Trophoblast cell (in vitro differentiated cells and primary cell): Measurements from ENCODE around the gene PRKCE.
A peak's percentile ranks its signal among the peaks of the same experiment; 100 is the strongest.

Experiments used
- DNase-seq, 2 donors: peaks; one replicate each; pipeline ENCODE4 v3.0.0-alpha.2; 2016
- H2AFZ ChIP-seq: 2 replicates; pipeline ENCODE4 v1.6.1; 2013; ENCODE audit warnings: low read length, moderate library complexity, mild to moderate bottlenecking; ENCODE audit not compliant: insufficient read depth, poor library complexity
- H2AK5ac ChIP-seq: 2 replicates; pipeline ENCODE4 v1.6.1; 2013; ENCODE audit warnings: mild to moderate bottlenecking, low read length
- H2BK120ac ChIP-seq: 2 replicates; pipeline ENCODE4 v1.6.1; 2013; ENCODE audit warnings: low read length, mild to moderate bottlenecking, moderate library complexity; ENCODE audit not compliant: insufficient read depth, poor library complexity
- H2BK12ac ChIP-seq: 2 replicates; pipeline ENCODE4 v1.6.1; 2013; ENCODE audit warnings: mild to moderate bottlenecking, low read length, moderate library complexity
- H2BK5ac ChIP-seq: 2 replicates; pipeline ENCODE4 v1.6.1; 2013; ENCODE audit warnings: low read length, low read depth, moderate library complexity, mild to moderate bottlenecking; ENCODE audit not compliant: poor library complexity
- H3K14ac ChIP-seq: 2 replicates; pipeline ENCODE4 v1.6.1; 2013; ENCODE audit warnings: mild to moderate bottlenecking, low read length
- H3K18ac ChIP-seq: 2 replicates; pipeline ENCODE4 v1.6.1; 2013; ENCODE audit warnings: mild to moderate bottlenecking, low read length
- H3K23ac ChIP-seq: 2 replicates; pipeline ENCODE4 v1.6.1; 2013; ENCODE audit warnings: low read length
- H3K27ac ChIP-seq: 2 replicates; pipeline ENCODE4 v1.5.1; 2013; ENCODE audit warnings: low read depth, mild to moderate bottlenecking, inconsistent platforms, low read length, moderate library complexity
- H3K27me3 ChIP-seq: 2 replicates; pipeline ENCODE4 v1.6.1; 2013; ENCODE audit warnings: inconsistent platforms, mild to moderate bottlenecking, low read length, moderate library complexity; ENCODE audit not compliant: insufficient read depth
- H3K36me3 ChIP-seq, 2 experiments: 1 replicate in 1 of 2; 2 replicates in 1 of 2; pipeline ENCODE4 v1.6.1; 2013; ENCODE audit warnings: low read length in 2 of 2, mild to moderate bottlenecking in 2 of 2, moderate library complexity in 1 of 2; ENCODE audit not compliant: insufficient read depth in 2 of 2, control insufficient read depth in 1 of 2
- H3K4ac ChIP-seq: 2 replicates; pipeline ENCODE4 v1.6.1; 2013; ENCODE audit warnings: low read depth, mild to moderate bottlenecking, low read length, moderate library complexity
- H3K4me1 ChIP-seq, 2 experiments: 1 replicate in 1 of 2; 2 replicates in 1 of 2; pipeline ENCODE4 v1.6.1; 2013; ENCODE audit warnings: low read length in 2 of 2, mild to moderate bottlenecking in 2 of 2, moderate library complexity in 1 of 2; ENCODE audit not compliant: insufficient read depth in 2 of 2, control insufficient read depth in 1 of 2
- H3K4me2 ChIP-seq: 2 replicates; pipeline ENCODE4 v1.6.1; 2013; ENCODE audit warnings: inconsistent platforms, mild to moderate bottlenecking, low read length, moderate library complexity
- H3K4me3 ChIP-seq: 2 replicates; pipeline ENCODE4 v1.5.1; 2013; ENCODE audit warnings: mild to moderate bottlenecking, low read depth, low read length, inconsistent platforms
- H3K79me1 ChIP-seq: one replicate; pipeline ENCODE4 v1.6.1; 2013; ENCODE audit warnings: low read length
- H3K79me2 ChIP-seq: 2 replicates; pipeline ENCODE4 v1.6.1; 2013; ENCODE audit warnings: low read length, mild to moderate bottlenecking; ENCODE audit not compliant: control insufficient read depth, insufficient read depth, poor library complexity
- H3K9ac ChIP-seq: 2 replicates; pipeline ENCODE4 v1.6.1; 2013; ENCODE audit warnings: mild to moderate bottlenecking, low read length
- H3K9me3 ChIP-seq: 2 replicates; pipeline ENCODE4 v1.6.1; 2013; ENCODE audit warnings: low read depth, mild to moderate bottlenecking, control low read depth, inconsistent platforms, low read length; ENCODE audit not compliant: insufficient read depth
- H4K12ac ChIP-seq: 2 replicates; pipeline ENCODE4 v1.6.1; 2013; ENCODE audit warnings: low read depth, mild to moderate bottlenecking, low read length, moderate library complexity
- H4K8ac ChIP-seq: 2 replicates; pipeline ENCODE4 v1.6.1; 2013; ENCODE audit warnings: low read depth, mild to moderate bottlenecking, low read length, moderate library complexity
- H4K91ac ChIP-seq: one replicate; pipeline ENCODE4 v1.6.1; 2013; ENCODE audit warnings: low read depth, mild to moderate bottlenecking, low read length, moderate library complexity
- WGBS: extraction: QIAGEN DNeasy Blood & Tissue Kit; methylation state at CpG from one replicate; pipeline ENCODE4 v1.1.7; 2013; ENCODE audit warnings: missing lambda C conversion rate; ENCODE audit not compliant: insufficient read length, insufficient coverage; ENCODE audit errors: extremely low coverage; 5-methylcytosine and 5-hydroxymethylcytosine counted together

PRKCE gene

GRCh38 chr2:46236876-46237859 is 585.7 kb downstream of the PRKCE start:
- Histone ChIP-seq H3K36me3 (no peaks in the 10 kb centered on the region), H3K4me1 (peaks cover 4 to 13% of the 10 kb centered on the region in 2 experiments), H2AFZ (no peak overlapping the region), H3K27me3 (no peaks in the 10 kb centered on the region), H4K91ac (no peak overlapping the region), H2AK5ac (peak overlapping the region; percentile 20), H2BK120ac (peak overlapping the region; percentile 41), H3K4me3 (peak overlapping the region; percentile 8), H2BK12ac (peak overlapping the region; percentile 37), H3K9me3 (peaks cover 1% of the 10 kb centered on the region), H2BK5ac (no peak overlapping the region), H3K79me1 (peaks cover 11% of the 10 kb centered on the region), H4K12ac (no peak overlapping the region), H3K4me2 (no peak overlapping the region), H3K23ac (no peak overlapping the region), H3K18ac (no peak overlapping the region), H3K79me2 (no peaks in the 10 kb centered on the region), H4K8ac (no peak overlapping the region), H3K9ac (no peak overlapping the region), H3K27ac (no peak overlapping the region), H3K14ac (no peak overlapping the region), H3K4ac (no peak overlapping the region)
- no peak for DNase-seq
- no CpG with 5 or more reads among the region's 8 CpGs for WGBS
